ENCODE data around the gene HAGHL.

HAGHL gene, protein sequence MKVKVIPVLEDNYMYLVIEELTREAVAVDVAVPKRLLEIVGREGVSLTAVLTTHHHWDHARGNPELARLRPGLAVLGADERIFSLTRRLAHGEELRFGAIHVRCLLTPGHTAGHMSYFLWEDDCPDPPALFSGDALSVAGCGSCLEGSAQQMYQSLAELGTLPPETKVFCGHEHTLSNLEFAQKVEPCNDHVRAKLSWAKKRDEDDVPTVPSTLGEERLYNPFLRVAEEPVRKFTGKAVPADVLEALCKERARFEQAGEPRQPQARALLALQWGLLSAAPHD

GRCh38 chr16:726438-727290 lies at the start of gene HAGHL, which contains the start of gene CCDC78:
Gene HAGHL, plus strand, starts transcription at chr16:727106. Its CDS starts 404 bp downstream, at chr16:727510.
Gene CCDC78, minus strand, starts transcription at chr16:726443. Its CDS starts 76 bp downstream, at chr16:726367.
- DNase-seq (ENCODE audit: low spot score): peak; percentile 86

DNA sequence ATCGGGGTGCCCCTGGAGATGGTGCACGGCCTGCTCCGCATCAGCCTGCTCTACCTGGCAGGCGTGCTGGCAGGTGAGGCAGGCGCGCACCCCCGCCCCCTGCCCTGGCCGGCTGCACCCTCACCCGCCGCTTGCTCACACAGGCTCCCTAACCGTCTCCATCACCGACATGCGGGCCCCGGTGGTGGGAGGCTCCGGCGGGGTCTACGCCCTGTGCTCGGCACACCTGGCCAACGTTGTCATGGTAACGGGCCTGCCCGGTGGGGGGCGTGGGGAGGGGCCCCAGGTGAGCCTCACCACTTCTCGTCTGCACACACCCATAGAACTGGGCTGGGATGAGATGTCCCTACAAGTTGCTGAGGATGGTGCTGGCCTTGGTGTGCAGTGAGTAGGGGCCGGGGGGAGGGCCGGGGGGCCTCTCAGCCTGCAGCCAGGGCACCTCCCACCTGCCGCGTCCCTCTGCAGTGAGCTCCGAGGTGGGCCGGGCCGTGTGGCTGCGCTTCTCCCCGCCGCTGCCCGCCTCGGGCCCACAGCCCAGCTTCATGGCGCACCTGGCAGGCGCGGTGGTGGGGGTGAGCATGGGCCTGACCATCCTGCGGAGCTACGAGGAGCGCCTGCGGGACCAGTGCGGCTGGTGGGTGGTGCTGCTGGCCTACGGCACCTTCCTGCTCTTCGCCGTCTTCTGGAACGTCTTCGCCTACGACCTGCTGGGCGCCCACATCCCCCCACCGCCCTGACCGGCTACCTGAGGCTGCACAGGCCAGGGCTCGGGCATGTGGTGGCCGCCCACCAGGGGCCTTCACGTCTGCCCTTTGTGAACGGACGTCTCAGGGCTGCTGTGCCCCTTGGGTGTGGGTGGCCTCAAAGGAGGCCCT lies 49.4 kb upstream of the HAGHL start:
- no peak for DNase-seq (ENCODE audit: low spot score)

GRCh38 chr16:678209-678857 lies 48.6 kb upstream of the HAGHL start:
- DNase-seq (ENCODE audit: low spot score): no peak

DNA sequence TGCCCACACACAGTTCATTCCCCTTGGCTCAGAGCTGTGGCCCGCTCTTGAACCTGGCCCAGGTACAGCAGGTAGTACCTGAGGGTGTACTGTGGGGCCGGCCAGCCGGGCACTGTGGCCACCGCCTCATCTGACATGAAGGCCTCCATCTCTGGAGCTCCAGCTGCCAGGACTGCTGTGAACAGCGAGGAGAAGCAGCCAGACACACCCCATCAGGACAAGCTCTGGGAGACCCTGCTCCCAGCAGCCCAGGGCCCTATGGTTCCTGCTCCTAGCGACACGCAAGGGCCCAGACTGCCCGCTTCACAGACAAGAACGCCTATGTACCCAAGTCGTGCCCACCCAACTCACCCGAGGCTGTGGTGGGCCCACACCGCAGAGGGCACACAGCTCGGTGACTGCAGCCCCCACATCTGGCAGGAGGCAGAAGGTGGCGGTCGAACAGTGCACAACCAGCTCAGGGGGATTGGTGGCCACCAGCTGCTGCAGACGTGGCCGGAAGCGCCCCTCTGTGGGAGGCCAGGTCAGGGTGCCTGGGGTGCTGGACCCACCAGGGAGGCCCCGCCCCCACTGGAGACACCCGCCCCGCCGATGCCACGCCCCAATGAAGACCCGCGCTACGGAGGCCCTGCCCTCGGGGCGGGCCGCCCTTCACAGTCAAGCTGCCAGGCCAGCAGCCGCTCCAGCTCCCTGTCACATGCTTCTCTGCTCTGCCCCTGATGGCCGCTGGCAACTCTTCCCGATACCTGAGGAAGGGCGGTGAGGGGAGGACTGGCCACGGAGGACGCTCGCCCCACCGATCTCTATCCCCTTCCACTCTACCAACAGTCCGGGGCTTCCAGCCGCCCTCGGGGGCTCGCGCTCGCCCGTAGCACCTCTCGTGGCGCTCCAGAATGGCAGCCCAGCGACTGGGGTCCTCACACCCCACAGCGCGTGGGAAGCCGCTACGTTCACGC lies 47.8 kb upstream of the HAGHL start:
- DNase-seq (ENCODE audit: low spot score): peak; percentile 73

DNA sequence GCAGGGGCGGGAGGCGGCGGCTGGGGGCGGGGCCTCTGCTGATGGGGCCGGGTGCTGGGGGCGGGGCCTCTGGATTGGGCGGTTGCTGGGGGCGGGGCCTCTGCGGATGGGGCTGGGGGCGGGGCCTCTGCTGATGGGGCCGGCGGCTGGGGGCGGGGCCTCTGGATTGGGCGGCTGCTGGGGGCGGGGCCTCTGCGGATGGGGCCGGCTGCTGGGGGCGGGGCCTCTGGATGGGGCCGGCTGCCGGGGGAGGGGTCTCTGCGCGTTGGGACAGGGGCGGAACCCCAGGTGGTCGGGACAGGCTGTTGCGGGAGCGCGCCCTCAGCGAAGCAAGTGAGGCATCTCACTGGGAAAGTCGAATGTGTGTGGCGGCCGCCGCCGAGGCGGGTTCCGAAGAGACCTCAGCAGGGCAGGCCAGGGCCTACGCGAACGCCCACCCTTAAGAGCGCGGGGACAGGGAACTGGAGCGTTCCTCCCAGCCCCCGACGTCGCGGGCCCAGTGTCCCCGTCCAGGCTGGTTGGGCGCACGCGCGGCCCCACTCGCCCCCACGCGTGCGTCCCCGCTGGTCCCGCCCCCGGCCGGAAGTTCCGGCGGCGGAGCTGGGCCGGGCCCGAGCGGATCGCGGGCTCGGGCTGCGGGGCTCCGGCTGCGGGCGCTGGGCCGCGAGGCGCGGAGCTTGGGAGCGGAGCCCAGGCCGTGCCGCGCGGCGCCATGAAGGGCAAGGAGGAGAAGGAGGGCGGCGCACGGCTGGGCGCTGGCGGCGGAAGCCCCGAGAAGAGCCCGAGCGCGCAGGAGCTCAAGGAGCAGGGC lies 46.9 kb upstream of the HAGHL start, which contains the start of gene STUB1:
Gene STUB1 (plus strand): TSS at position 597 of the 811 bp plus-strand sequence. CDS start 116 bp downstream, at position 713.
- peak; percentile 96 for DNase-seq (ENCODE audit: low spot score)

DNA sequence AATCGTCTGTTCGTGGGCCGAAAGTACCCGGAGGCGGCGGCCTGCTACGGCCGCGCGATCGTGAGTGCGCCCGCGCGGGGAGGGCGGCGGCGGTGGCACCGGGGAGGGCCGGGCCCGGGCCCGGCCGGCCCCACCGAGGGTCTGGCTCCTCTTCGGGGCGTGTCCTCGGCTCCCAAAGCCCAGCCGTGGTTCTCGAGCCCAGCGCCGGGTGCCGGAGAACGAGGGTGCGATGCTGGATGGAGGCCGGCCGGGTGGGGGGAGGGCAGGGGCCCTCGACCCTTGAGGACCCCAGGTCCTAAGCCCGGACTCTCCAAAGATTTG lies 46.3 kb upstream of the HAGHL start:
- DNase-seq (ENCODE audit: low spot score): peak; percentile 37

DNA sequence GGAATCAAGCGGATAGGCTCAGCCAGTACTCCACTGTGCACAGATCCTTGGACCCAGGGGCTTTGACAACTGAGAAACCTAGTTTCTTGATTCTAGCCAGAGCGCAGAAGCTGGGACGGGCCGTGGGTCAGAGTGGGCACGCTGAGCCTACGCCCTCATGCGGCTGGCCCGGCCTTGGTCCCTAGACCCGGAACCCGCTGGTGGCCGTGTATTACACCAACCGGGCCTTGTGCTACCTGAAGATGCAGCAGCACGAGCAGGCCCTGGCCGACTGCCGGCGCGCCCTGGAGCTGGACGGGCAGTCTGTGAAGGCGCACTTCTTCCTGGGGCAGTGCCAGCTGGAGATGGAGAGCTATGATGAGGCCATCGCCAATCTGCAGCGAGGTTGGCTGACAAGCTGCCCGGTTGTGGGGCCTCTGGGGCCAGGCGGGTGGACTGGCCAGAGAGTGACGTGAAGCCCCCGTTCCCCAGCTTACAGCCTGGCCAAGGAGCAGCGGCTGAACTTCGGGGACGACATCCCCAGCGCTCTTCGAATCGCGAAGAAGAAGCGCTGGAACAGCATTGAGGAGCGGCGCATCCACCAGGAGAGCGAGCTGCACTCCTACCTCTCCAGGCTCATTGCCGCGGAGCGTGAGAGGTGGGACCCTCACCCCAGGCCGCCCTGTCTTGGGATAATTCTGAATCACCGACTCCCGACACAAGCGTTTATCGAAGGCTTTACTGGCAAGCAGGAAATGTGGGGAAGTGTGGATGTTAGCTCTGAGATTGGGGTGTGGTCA lies 45.8 kb upstream of the HAGHL start:
- DNase-seq (ENCODE audit: low spot score): peak; percentile 29

DNA sequence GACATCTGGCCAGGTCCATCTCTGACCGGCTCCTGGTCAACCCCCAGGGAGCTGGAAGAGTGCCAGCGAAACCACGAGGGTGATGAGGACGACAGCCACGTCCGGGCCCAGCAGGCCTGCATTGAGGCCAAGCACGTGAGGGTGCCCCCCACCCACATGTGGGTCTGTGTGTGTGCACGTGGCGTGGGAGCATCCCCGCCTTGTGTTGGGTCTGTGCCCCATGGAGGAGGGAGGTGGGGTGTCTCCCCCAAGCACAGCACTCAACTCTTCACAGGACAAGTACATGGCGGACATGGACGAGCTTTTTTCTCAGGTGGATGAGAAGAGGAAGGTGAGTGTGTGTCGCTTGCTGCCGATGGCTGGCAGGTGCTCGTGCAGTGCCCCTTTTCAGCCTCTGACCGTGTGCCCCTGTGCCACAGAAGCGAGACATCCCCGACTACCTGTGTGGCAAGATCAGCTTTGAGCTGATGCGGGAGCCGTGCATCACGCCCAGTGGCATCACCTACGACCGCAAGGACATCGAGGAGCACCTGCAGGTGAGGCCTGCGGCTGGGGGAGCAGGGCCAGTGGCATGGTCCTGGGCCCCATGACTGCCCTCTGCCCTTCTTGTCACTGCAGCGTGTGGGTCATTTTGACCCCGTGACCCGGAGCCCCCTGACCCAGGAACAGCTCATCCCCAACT lies 45.0 kb upstream of the HAGHL start:
- no peak for DNase-seq (ENCODE audit: low spot score)

- no peak for DNase-seq (ENCODE audit: low spot score)
These were observed 44.2 kb upstream of the HAGHL start for GRCh38 chr16:682493-683395.

- no peak for DNase-seq (ENCODE audit: low spot score)
These were observed 43.4 kb upstream of the HAGHL start for GRCh38 chr16:683396-684070.

GRCh38 chr16:684071-684794 lies 42.7 kb upstream of the HAGHL start, which contains the start of gene JMJD8:
Gene JMJD8, minus strand, starts transcription at chr16:684334. Its CDS starts 15 bp downstream, at chr16:684319.
- DNase-seq (ENCODE audit: low spot score): peak; percentile 98

DNA sequence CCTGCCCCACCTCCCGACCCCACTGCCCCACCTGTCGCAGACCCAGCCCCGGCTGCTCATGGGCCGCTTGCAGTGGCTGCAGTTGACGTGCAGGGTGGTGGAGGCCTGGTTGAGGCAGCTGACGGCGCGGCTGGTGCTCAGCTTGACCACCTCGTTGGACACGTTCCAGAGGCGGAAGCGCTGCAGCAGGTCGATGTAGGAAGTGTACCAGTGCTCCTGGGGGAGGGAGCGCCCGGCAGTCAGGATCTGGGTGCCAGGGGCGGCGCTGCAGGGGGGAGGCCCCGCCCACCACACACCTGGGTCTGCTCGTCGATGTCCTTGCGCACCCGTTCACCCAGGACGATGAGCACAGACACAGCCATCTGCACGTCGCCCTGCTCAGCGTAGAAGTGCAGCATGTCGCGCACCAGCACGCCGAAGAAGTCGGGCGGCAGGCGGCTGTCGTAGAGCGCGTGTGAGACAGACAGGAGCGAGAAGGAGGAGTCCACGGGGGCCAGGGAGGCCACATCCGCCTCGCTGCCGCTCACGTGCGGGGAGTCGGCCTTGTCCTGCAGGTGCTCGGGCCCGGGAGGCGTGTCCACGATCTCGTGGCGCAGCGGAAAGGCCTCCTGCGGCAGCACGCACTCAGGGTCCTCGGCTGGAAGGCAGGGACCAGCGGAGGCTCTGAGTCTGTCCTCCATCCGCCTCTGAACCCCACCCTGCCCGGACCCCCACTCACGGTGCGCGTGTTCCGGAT lies 41.8 kb upstream of the HAGHL start:
- DNase-seq (ENCODE audit: low spot score): no peak

GRCh38 chr16:685967-686366 lies 40.9 kb upstream of the HAGHL start:
- peak; percentile 53 for DNase-seq (ENCODE audit: low spot score)

- DNase-seq (ENCODE audit: low spot score): no peak
These were observed 40.2 kb upstream of the HAGHL start for GRCh38 chr16:686459-687260.

Data from GM03348 (cell line).